Transverse colon (tissue), 4 donors: ENCODE data around the gene CYP4F2. TPM values are rescaled to one million over a fixed set of nuclear protein-coding genes. Genes with fewer than 3 reads are reported as not detected.
"Not testable (repeated sequence)": the region's sequence is repeated elsewhere in the genome, so short reads cannot be mapped to it uniquely, and the experiment has no call there.

ENCODE experiments used
- DNase-seq: peaks from one replicate; pipeline ENCODE4 v3.0.0-alpha.2; 2019
- H3K27ac ChIP-seq, 4 donors: fragments of 200-600 bp; sonication (generic); 2 replicates each; pipeline ENCODE4 v1.5.1; 2016 to 2018; ENCODE audit warnings: inconsistent platforms in 4 of 4
- H3K27me3 ChIP-seq: fragments of 200-600 bp; sonication (generic); 2 replicates; pipeline ENCODE4 v1.5.1; 2017; ENCODE audit warnings: inconsistent platforms
- H3K36me3 ChIP-seq, 4 donors: fragments of 200-600 bp; sonication (generic); 2 replicates each; pipeline ENCODE4 v1.5.1; 2017 to 2019; ENCODE audit warnings: inconsistent platforms in 4 of 4
- H3K4me1 ChIP-seq, 4 donors: fragments of 200-600 bp; sonication (generic); 2 replicates each; pipeline ENCODE4 v1.5.1; 2017 to 2020; ENCODE audit warnings: inconsistent platforms in 4 of 4
- H3K4me3 ChIP-seq, 4 donors: fragments of 200-600 bp; sonication (generic); 1 replicate in 1 of 4; 2 replicates in 3 of 4; pipeline versions ENCODE4 v1.5.1 to v1.6.1; 2017 to 2019; ENCODE audit warnings: inconsistent platforms in 4 of 4
- H3K9me3 ChIP-seq, 2 donors: fragments of 200-600 bp; sonication (generic); 2 replicates each; pipeline ENCODE4 v1.5.1; 2017 to 2019; ENCODE audit warnings: inconsistent platforms in 2 of 2
- CTCF ChIP-seq, 5 experiments: fragments of 200-600 bp in 3 of 5; fragments of 450-650 bp in 2 of 5; sonication (generic) in 3 of 5; IDR thresholded peaks; 1 replicate in 2 of 5; 2 replicates in 3 of 5; pipeline ENCODE4 v1.5.1; 2016 to 2017; ENCODE audit warnings: antibody characterized with exemption in 5 of 5, inconsistent platforms in 3 of 5, mild to moderate bottlenecking in 2 of 5, moderate library complexity in 1 of 5
- EP300 ChIP-seq: sonication (generic); formaldehyde crosslinking; IDR thresholded peaks from one replicate; pipeline ENCODE4 v1.6.1; 2017; ENCODE audit warnings: antibody characterized with exemption, low read depth
- POLR2A ChIP-seq: fragments of 450-650 bp; IDR thresholded peaks from one replicate; pipeline ENCODE4 v1.6.1; 2016; ENCODE audit warnings: antibody characterized with exemption, mild to moderate bottlenecking, moderate library complexity
- POLR2AphosphoS5 ChIP-seq, 3 donors: sonication (generic); formaldehyde crosslinking; IDR thresholded peaks; one replicate each; pipeline ENCODE4 v1.6.1; 2016; ENCODE audit warnings: antibody characterized with exemption in 3 of 3
- WGBS, 2 donors: methylation state at CpG; one replicate each; pipeline ENCODE4 v1.1.5; 2018; ENCODE audit warnings: low coverage in 1 of 2; 5-methylcytosine and 5-hydroxymethylcytosine counted together
- in situ Hi-C, 4 donors: fragments of 200-750 bp; cut with MboI; loops; one replicate each; pipeline versions ENCODE4 v1.15.0 to v1.15.1; 2017; ENCODE audit warnings: low sequenced_read_pairs in 3 of 4, low pct_ligation_motif_present in 1 of 4, low pct_unique_long_range_greater_than_20kb in 1 of 4
- intact Hi-C: fragments of 100-400 bp; cut with DNase I; formaldehyde crosslinking; loops from one replicate; pipeline ENCODE4 v1.15.1; 2023; ENCODE audit warnings: low total_unique reads
- small RNA-seq, 4 donors: library from RNA; depleted of rRNA; stranded (forward); fragments of <200 nt; gene quantifications; one replicate each; pipeline ENCODE3, GENCODE V24; 2016
- total RNA-seq, 4 donors: library from RNA; depleted of rRNA; stranded (reverse); fragments of >200 nt; gene quantifications; one replicate each; pipeline ENCODE4 v1.1.0, GENCODE V29; 2016

Gene CYP4F2
- total RNA-seq, 4 donors from 2014 or later = 24.2 to 166 (median 32.7) TPM

DNA sequence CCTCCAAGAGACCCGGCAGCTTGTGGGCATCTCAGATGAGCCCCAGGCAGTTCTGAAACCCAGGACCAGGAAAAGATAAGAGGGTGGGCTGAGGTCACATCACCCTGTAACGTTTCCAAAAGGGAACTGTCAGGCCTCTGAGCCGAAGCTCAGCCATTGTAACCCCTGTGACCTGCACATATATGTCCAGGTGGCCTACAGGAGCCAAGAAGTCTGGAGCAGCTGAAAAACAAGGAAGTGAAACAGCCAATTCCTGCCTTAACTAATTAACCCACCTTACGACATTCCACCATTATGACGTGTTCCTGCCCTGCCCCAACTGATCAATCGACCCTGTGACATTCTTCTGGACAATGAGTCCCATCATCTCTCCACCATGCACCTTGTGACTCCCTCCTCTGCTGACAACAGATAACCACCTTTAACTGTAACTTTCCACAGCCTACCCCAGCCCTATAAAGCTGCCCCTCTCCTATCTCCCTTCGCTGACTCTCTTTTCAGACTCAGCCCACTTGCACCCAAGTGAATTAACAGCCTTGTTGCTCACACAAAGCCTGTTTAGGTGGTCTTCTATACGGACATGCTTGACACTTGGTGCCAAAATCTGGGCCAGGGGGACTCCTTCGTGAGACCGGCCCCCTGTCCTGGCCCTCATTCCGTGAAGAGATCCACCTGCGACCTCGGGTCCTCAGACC, 69.1 kb downstream of the CYP4F2 start:
- H3K9me3 ChIP-seq, H3K27me3 ChIP-seq, H3K4me1 ChIP-seq, H3K4me3 ChIP-seq, H3K27ac ChIP-seq, intact Hi-C loops, H3K36me3 ChIP-seq: not testable (repeated sequence)
- 50 to 62% methylated on average over 2 to 13 of the region's 13 CpGs for WGBS, 2 donors
- in situ Hi-C loops = loop anchor here in 1 of 4 donors (25.0 kb wide), 1 partner anchor 359 kb away; the partner anchor contains the start of genes AP1M1 and FAM32A
- TF ChIP-seq EP300 (peak; percentile 5), POLR2AphosphoS5 (IDR thresholded peaks at IDR 0.05) (peak in 1 of 3 donors; percentile 12)
- DNase-seq = peak; percentile 35

- in situ Hi-C loops = loop anchor here in 1 of 4 donors (25.0 kb wide), 1 partner anchor 359 kb away; the partner anchor contains the start of genes AP1M1 and FAM32A
- H3K9me3 ChIP-seq = no peaks in the 10 kb centered on the region
- H3K27me3 ChIP-seq = no peaks in the 10 kb centered on the region
- no peaks in the 10 kb centered on the region for H3K36me3 ChIP-seq
- H3K4me3 ChIP-seq = no peak overlapping the region
- 77 to 100% methylated on average over 2 to 7 of the region's 7 CpGs for WGBS, 2 donors
- intact Hi-C loops = no loop called here
- peaks cover 0 to 3% (median 0%) of the 10 kb centered on the region in 4 donors for H3K4me1 ChIP-seq
- no peak for DNase-seq
- no peak for TF ChIP-seq EP300
- TF ChIP-seq POLR2A = no peak
- no peak for TF ChIP-seq POLR2AphosphoS5 (IDR thresholded peaks at IDR 0.05)
- no peak for TF ChIP-seq CTCF (IDR thresholded peaks at IDR 0.05)
- H3K27ac ChIP-seq = no peak overlapping the region
Observed at GRCh38 chr19:15828121-15828610, 69.7 kb downstream of the CYP4F2 start.

Small RNA genes within 50 kb of the gene (small RNA-seq; reads per million reads assigned to genes)
- 0 reads per million in 4 donors for gene CYP4F36P

Other genes with a start within 250 kb of the CYP4F2 start
- 100 to 1,000 TPM; 229 to 406 (median 273) TPM for gene CYP4F12, start 225.0 kb downstream of the CYP4F2 start, total RNA-seq
- gene OR10H2, start 170.1 kb downstream of the CYP4F2 start, total RNA-seq = under 1 TPM in 1 of 4 donors, not detected in 3; 0.64 TPM
- gene OR10H3, start 160.1 kb downstream of the CYP4F2 start, total RNA-seq = not detected
- gene OR10H5, start 110.4 kb downstream of the CYP4F2 start, total RNA-seq = not detected
- gene OR10H1, start 82.4 kb downstream of the CYP4F2 start, total RNA-seq = not detected
- gene CYP4F11, start 36.5 kb upstream of the CYP4F2 start, total RNA-seq = 10 to 100 TPM in 2 of 4 donors, 1 to 10 TPM in 1, not detected in 1; 7.5 to 17.6 (median 10.5) TPM
- not detected for gene OR10H4, start 50.9 kb upstream of the CYP4F2 start, total RNA-seq
- gene TPM4, start 178.4 kb upstream of the CYP4F2 start, total RNA-seq = 100 to 1,000 TPM; 228 to 491 (median 288) TPM
- 100 to 1,000 TPM in 1 of 4 donors, 10 to 100 TPM in 3; 22.3 to 102 (median 67.9) TPM for gene RAB8A, start 213.8 kb upstream of the CYP4F2 start, total RNA-seq
- gene HSH2D, start 245.6 kb upstream of the CYP4F2 start, total RNA-seq = 10 to 100 TPM; 17.6 to 55.4 (median 30.8) TPM